SU-DHL-6 (cell line): ENCODE results near the gene SNX27.

Experiments used
- CTCF ChIP-seq: fragments of 200-600 bp; sonication (generic); IDR thresholded peaks from one replicate; pipeline ENCODE4 v1.5.1; 2017; ENCODE audit warnings: antibody characterized with exemption, mild to moderate bottlenecking, low read length, moderate library complexity; ENCODE audit not compliant: insufficient read depth, poor library complexity, severe bottlenecking
- EZH2phosphoT487 ChIP-seq: fragments of 200-600 bp; sonication (generic), shearing (Covaris generic); conservative IDR thresholded peaks from 2 replicates; pipeline ENCODE4 v1.6.1; 2018; ENCODE audit warnings: mild to moderate bottlenecking, antibody characterized with exemption, low read length, moderate library complexity, mixed read lengths

GRCh38 chr1:151638074-151638775 is 26.4 kb downstream of the SNX27 start:
- TF ChIP-seq CTCF = no peak
- no peak for TF ChIP-seq EZH2phosphoT487
